Common myeloid progenitor, CD34-positive (primary cell): Measurements from ENCODE around the gene RGS14.

ENCODE experiments used
- CTCF ChIA-PET: fragments of 350-600 bp; sonication (Branson Sonifier 250); formaldehyde crosslinking; loops from one replicate; lab custom pipeline; 2021; ENCODE audit warnings: antibody characterized with exemption; lab: Charles Lee
- POLR2A ChIA-PET: fragments of 350-600 bp; sonication (Branson Sonifier 250); formaldehyde crosslinking; loops from one replicate; lab custom pipeline; 2021; ENCODE audit warnings: antibody characterized with exemption; lab: Charles Lee
- DNase-seq, 3 donors: peaks; one replicate each; pipeline versions ENCODE4 v3.0.0 to v3.0.0-alpha.2; 2013
- H3K27ac ChIP-seq, 2 experiments: 1 replicate in 1 of 2; 2 replicates in 1 of 2; pipeline ENCODE4 v1.7.0; 2013; ENCODE audit warnings: inconsistent platforms in 2 of 2, low read length in 2 of 2, mild to moderate bottlenecking in 2 of 2, low read depth in 1 of 2, moderate library complexity in 1 of 2; ENCODE audit not compliant: severe bottlenecking in 2 of 2, insufficient read depth in 1 of 2, poor library complexity in 1 of 2
- H3K27me3 ChIP-seq, 5 experiments: replicated peaks in 2 of 5; 1 replicate in 3 of 5; 2 replicates in 2 of 5; pipeline versions ENCODE4 v1.6.1 to v1.7.0; 2013; ENCODE audit warnings: low read length in 4 of 5, mild to moderate bottlenecking in 2 of 5, moderate library complexity in 2 of 5, inconsistent platforms in 1 of 5; ENCODE audit not compliant: insufficient read depth in 5 of 5, control insufficient read depth in 4 of 5
- H3K36me3 ChIP-seq, 4 experiments: 1 replicate in 2 of 4; 2 replicates in 2 of 4; pipeline versions ENCODE4 v1.6.1 to v1.7.0; 2013; ENCODE audit warnings: low read length in 3 of 4, control low read depth in 1 of 4, mild to moderate bottlenecking in 1 of 4; ENCODE audit not compliant: control insufficient read depth in 4 of 4, insufficient read depth in 4 of 4
- H3K4me1 ChIP-seq, 4 experiments: 1 replicate in 3 of 4; 2 replicates in 1 of 4; pipeline versions ENCODE4 v1.6.1 to v1.7.1; 2013; ENCODE audit warnings: low read length in 3 of 4, mild to moderate bottlenecking in 3 of 4, control low read depth in 1 of 4, inconsistent platforms in 1 of 4, moderate library complexity in 1 of 4; ENCODE audit not compliant: control insufficient read depth in 4 of 4, insufficient read depth in 4 of 4; ENCODE audit errors: control extremely low read depth in 1 of 4
- H3K4me3 ChIP-seq, 7 experiments: 1 replicate in 4 of 7; 2 replicates in 3 of 7; pipeline versions ENCODE4 v1.5.1 to v1.7.0; 2013; ENCODE audit warnings: mild to moderate bottlenecking in 7 of 7, low read length in 6 of 7, moderate library complexity in 6 of 7, inconsistent platforms in 2 of 7, low read depth in 2 of 7, control low read depth in 1 of 7; ENCODE audit not compliant: insufficient read depth in 4 of 7, control insufficient read depth in 1 of 7; ENCODE audit errors: extremely low read depth in 1 of 7
- H3K9me3 ChIP-seq, 5 experiments: 1 replicate in 4 of 5; 2 replicates in 1 of 5; pipeline versions ENCODE4 v1.6.1 to v1.7.1; 2013; ENCODE audit warnings: low read length in 4 of 5, mild to moderate bottlenecking in 2 of 5, inconsistent platforms in 1 of 5, low read depth in 1 of 5, moderate library complexity in 1 of 5; ENCODE audit not compliant: control insufficient read depth in 4 of 5, insufficient read depth in 2 of 5; ENCODE audit errors: control extremely low read depth in 1 of 5
- WGBS: methylation state at CpG from one replicate; pipeline ENCODE4 v1.1.5; 2013; ENCODE audit not compliant: insufficient coverage; 5-methylcytosine and 5-hydroxymethylcytosine counted together

The RGS14 gene

DNA sequence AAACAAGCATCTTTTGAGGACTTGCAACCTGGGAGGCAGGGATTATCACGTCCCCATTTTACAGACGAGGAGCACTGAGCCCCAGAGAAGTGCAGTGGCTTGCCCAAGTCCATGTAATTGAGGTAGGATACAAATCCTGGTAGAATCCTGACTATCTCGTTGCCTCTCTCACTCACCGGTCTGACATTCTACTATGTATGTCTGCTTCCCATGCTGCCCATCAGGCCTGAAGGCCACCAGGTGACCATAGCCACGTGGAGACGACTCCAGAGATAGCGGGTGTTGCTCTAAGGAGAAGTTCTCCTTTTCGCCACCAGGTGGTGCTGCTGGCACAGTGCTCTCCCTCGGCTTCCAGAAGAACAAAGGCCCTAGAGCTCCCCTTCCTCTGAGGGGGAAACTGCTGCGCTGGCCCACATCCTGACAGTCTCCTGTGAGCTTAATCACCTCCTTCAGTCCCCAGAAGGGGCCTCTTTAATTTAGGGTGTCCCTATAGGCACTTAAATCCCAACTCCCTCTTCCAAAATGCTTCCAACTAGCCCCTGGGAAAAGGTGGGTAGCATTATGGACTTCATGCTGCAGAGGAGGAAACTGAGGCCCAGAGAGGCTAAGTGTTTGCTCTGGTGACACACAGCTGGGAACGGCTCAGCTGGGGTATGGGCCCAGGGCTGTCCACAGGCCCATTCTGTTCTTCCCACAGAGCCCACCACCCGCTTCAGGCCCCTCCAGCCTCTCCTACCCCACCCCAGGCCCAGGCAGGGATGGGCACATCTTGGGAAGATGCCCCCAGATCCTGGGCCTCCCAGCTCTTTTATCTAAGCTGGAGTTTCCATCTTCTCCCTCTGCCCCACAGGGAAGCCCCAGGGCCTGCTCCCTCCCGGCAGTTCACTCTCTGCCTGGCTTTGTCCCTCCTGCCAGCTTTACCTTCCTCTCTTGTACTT is 32.9 kb downstream of the RGS14 start:
- Histone ChIP-seq H3K4me1 (peaks cover 3 to 58% (median 37%) of the 10 kb centered on the region in 4 experiments), H3K27ac (no peak overlapping the region), H3K9me3 (no peaks in the 10 kb centered on the region), H3K36me3 (no peaks in the 10 kb centered on the region), H3K27me3 (no peaks in the 10 kb centered on the region), H3K4me3 (no peak overlapping the region)
- POLR2A ChIA-PET: interaction anchor here (0.9 to 2.2 kb wide), 2 partner anchors 13 to 65 kb away, joined by 4 to 9 read pairs; no protein-coding TSS in a partner anchor
- CTCF ChIA-PET: interaction anchor here (0.6 to 14.2 kb wide), 37 partner anchors 10 to 130 kb away, joined by 3 to 265 read pairs (median 5); partner anchors contain the start of genes DOK3, GRK6, LMAN2 and PDLIM7
- 34% methylated on average over 8 of the region's 13 CpGs for WGBS
- DNase-seq: peak; percentile 88 to 96 (median 94)

DNA sequence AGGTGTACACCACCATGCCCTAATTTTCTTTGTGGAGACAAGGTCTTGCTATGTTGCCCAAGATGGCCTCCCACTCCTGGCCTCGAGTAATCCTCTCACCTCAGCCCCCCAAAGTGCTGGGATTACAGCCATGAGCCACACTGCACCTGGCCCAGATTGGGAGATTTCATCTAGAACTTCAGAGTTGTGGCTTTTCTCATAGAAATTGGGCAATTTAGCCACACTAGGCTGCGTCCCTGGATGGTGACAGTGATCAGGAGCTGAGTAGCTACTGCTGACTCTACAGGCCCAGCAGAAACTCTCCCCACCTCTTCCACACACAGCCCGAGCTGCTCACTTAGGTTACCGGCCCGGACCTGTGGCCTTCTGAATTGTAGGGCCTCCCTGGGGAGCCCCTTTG is 35.0 kb downstream of the RGS14 start:
- Histone ChIP-seq H3K4me3 (no peak overlapping the region), H3K27me3 (no peaks in the 10 kb centered on the region), H3K27ac (no peak overlapping the region), H3K9me3 (no peaks in the 10 kb centered on the region), H3K36me3 (no peaks in the 10 kb centered on the region), H3K4me1 (peaks cover 3 to 50% (median 29%) of the 10 kb centered on the region in 4 experiments)
- ChIA-PET CTCF (interaction anchor here (1.0 to 14.2 kb wide), 10 partner anchors 11 to 116 kb away, joined by 3 to 265 read pairs (median 6); partner anchors contain the start of genes DOK3, PFN3, PRR7 and SLC34A1), POLR2A (interaction anchor here (1.4 kb wide), 1 partner anchor 9 kb away, joined by 3 read pairs; no protein-coding TSS in a partner anchor)
- 42% methylated on average over 2 of the region's 5 CpGs for WGBS
- peak in 2 of 3 donors; percentile 26 to 28 for DNase-seq

DNA sequence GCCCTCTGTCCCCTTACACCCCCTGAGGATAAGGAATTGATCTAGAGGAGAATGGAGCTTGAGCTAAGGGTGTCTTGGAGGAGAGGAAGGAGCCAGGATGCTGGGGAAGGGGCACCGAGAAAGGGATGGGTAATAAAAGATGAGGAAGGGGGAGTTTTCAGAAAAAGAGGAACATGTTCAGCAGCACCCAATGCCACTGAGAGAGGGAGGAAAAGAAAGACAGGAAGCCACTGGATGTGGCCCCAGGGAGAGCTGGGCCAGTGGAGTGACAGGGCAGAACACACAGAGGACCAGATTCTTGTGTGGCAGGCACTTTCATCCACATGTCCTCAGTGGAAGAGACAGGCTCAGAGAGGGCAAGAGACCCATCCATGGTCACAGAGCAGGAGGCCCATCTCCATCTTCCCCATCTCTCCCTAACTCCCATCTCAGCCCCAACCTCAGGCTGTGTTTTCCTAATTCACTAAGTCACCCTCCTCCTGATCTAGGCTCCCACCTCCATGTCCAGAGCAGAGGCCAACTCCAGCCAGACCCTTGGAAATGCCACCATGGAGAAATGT is 35.6 kb downstream of the RGS14 start:
- no peaks in the 10 kb centered on the region for H3K27me3 ChIP-seq
- ChIA-PET CTCF (interaction anchor here (1.0 to 14.2 kb wide), 12 partner anchors 10 to 115 kb away, joined by 3 to 265 read pairs (median 5); partner anchors contain the start of genes DOK3, PFN3, PRR7 and SLC34A1), POLR2A (interaction anchor here (1.4 kb wide), 1 partner anchor 9 kb away, joined by 3 read pairs; no protein-coding TSS in a partner anchor)
- H3K4me1 ChIP-seq: peaks cover 3 to 52% (median 29%) of the 10 kb centered on the region in 4 experiments
- 0% methylated on average over 1 of the region's 1 CpG for WGBS
- H3K4me3 ChIP-seq: no peak overlapping the region
- H3K9me3 ChIP-seq: no peaks in the 10 kb centered on the region
- peak in 2 of 3 donors; percentile 65 to 71 for DNase-seq
- H3K36me3 ChIP-seq: no peaks in the 10 kb centered on the region
- H3K27ac ChIP-seq: no peak overlapping the region

DNA sequence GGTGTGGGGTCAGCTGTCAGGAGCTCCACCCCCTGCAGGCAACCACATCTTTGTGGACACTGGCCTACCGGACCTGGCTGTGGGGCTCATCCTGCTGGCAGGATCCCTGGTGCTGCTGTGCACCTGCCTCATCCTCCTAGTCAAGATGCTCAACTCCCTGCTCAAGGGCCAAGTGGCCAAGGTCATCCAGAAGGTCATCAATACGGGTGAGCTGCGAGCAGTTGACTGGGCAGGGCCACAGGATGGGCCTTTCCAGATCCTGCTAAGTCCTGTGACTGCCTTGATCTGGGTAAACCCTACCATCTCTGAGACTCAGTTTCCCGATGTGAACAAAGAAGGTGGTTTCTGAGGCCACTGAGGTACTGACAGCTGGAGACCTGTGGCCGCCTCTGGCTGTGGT is 36.3 kb downstream of the RGS14 start:
- Histone ChIP-seq H3K36me3 (no peaks in the 10 kb centered on the region), H3K27me3 (no peaks in the 10 kb centered on the region), H3K4me3 (no peak overlapping the region), H3K27ac (no peak overlapping the region), H3K9me3 (no peaks in the 10 kb centered on the region), H3K4me1 (peaks cover 3 to 51% (median 29%) of the 10 kb centered on the region in 4 experiments)
- POLR2A ChIA-PET: interaction anchor here (0.6 kb wide), 1 partner anchor 60 kb away, joined by 6 read pairs; no protein-coding TSS in a partner anchor
- CTCF ChIA-PET: interaction anchor here (0.8 to 14.2 kb wide), 9 partner anchors 10 to 107 kb away, joined by 3 to 265 read pairs (median 6); partner anchors contain the start of genes PFN3, PRR7 and SLC34A1
- 90% methylated on average over 5 of the region's 5 CpGs for WGBS
- DNase-seq: no peak

DNA sequence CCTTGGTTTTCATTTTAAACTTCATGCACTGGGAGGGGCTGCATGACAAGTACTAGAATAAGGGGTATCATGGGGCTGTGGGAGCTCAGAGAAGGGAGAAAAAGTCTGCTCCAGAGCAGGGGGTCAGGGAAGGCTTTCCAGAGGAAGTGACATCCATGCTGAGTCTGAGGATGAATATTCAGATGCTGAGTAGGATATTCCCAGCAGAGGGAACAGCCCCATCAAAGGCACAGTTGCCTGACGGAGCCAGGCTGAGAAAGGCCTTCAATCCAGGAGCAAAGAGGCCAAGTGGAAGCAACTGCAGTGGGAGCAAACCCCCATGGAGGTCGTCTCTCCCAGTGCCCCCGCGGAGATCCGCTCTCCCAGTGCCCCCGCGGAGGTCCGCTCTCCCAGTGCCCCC is 38.4 kb downstream of the RGS14 start:
- Histone ChIP-seq H3K36me3 (no peaks in the 10 kb centered on the region), H3K27me3 (peaks cover 0 to 15% (median 5%) of the 10 kb centered on the region in 5 experiments), H3K9me3 (no peaks in the 10 kb centered on the region), H3K4me1 (peaks cover 3 to 38% (median 23%) of the 10 kb centered on the region in 4 experiments), H3K4me3 (no peak overlapping the region), H3K27ac (no peak overlapping the region)
- 87% methylated on average over 6 of the region's 8 CpGs for WGBS
- DNase-seq: no peak
- POLR2A ChIA-PET: no interaction called here
- CTCF ChIA-PET: interaction anchor here (0.9 to 14.2 kb wide), 6 partner anchors 7 to 72 kb away, joined by 3 to 265 read pairs (median 44); partner anchors contain the start of genes PFN3, PRR7 and SLC34A1

DNA sequence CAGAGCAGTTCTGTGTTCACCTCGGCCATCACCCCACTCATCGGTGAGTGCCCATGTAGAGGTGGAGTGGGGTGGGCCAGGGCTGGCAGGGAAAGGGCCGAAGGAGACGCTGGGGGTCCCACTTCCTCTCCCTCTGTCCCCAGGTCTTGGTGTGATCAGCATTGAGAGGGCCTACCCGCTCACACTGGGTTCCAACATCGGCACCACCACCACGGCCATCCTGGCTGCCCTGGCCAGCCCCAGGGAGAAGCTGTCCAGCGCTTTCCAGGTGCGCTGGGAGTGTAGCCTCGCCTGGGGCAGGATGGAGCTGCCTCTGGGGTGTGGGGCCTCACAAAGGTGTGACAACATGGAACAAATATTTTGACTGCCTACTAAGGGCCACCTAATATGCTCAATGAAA is 39.1 kb downstream of the RGS14 start:
- Histone ChIP-seq H3K9me3 (no peaks in the 10 kb centered on the region), H3K36me3 (no peaks in the 10 kb centered on the region), H3K4me3 (no peak overlapping the region), H3K4me1 (peaks cover 3 to 32% (median 19%) of the 10 kb centered on the region in 4 experiments), H3K27me3 (peaks cover 0 to 21% (median 6%) of the 10 kb centered on the region in 5 experiments), H3K27ac (no peak overlapping the region)
- CTCF ChIA-PET: interaction anchor here (13.7 kb wide), 1 partner anchor 52 kb away, joined by 509 read pairs; the partner anchor contains the start of gene PRR7
- 98% methylated on average over 8 of the region's 10 CpGs for WGBS
- POLR2A ChIA-PET: no interaction called here
- DNase-seq: no peak
